DMS114 treated with DMSO at 0.1 percent for 48 hours (cell line): ENCODE data around the gene ATG101.

Experiments
- DNase-seq: peaks from one replicate; lab custom pipeline; 2025; ENCODE audit not compliant: unreplicated experiment; lab: John Stamatoyannopoulos, UW

ATG101 gene

GRCh38 chr12:52041695-52042123, 28.1 kb upstream of the ATG101 start:
- DNase-seq: no peak

GRCh38 chr12:52042706-52043385, 26.9 kb upstream of the ATG101 start:
- DNase-seq: no peak

- DNase-seq: no peak
These were observed 26.2 kb upstream of the ATG101 start for GRCh38 chr12:52043386-52044212.

GRCh38 chr12:52044292-52044983, 25.3 kb upstream of the ATG101 start:
- no peak for DNase-seq

- DNase-seq: no peak
These were observed 24.0 kb upstream of the ATG101 start for GRCh38 chr12:52045794-52046199.

GRCh38 chr12:52046859-52047258, 22.9 kb upstream of the ATG101 start:
- DNase-seq: no peak

GRCh38 chr12:52049286-52049685, 20.5 kb upstream of the ATG101 start:
- DNase-seq: no peak

- DNase-seq: no peak
These were observed 20.1 kb upstream of the ATG101 start for GRCh38 chr12:52049688-52050087.

- no peak for DNase-seq
These were observed 19.5 kb upstream of the ATG101 start for GRCh38 chr12:52050116-52050757.

- DNase-seq: peak; percentile 80
These were observed 18.8 kb upstream of the ATG101 start, which contains the start of gene NR4A1 for GRCh38 chr12:52050758-52051541. NR4A1 (plus strand) TSS chr12:52051442; CDS start chr12:52054329, 2,887 bp downstream.

- no peak for DNase-seq
These were observed 17.2 kb upstream of the ATG101 start for GRCh38 chr12:52052468-52053186.

GRCh38 chr12:52053536-52054209, 16.1 kb upstream of the ATG101 start:
- no peak for DNase-seq

- DNase-seq: no peak
These were observed 15.4 kb upstream of the ATG101 start for GRCh38 chr12:52054231-52054832.

- no peak for DNase-seq
These were observed 14.7 kb upstream of the ATG101 start for GRCh38 chr12:52054833-52055730.

- no peak for DNase-seq
These were observed 13.8 kb upstream of the ATG101 start for GRCh38 chr12:52055731-52056711.

- no peak for DNase-seq
These were observed 12.8 kb upstream of the ATG101 start for GRCh38 chr12:52056801-52057637.
